ENCODE data around the gene PLEK. TPM values are rescaled to one million over a fixed set of nuclear protein-coding genes. Genes with fewer than 3 reads are reported as not detected.
"Not testable (repeated sequence)": the region's sequence is repeated elsewhere in the genome, so short reads cannot be mapped to it uniquely, and the experiment has no call there.

Gene PLEK
- total RNA-seq, 6 experiments from 2014 or later: 0.98 to 14.8 (median 2.4) TPM

- 76% methylated on average over 4 of the region's 4 CpGs for WGBS (ENCODE audit: insufficient coverage, low coverage, low lambda C conversion rate, missing lambda C conversion rate)
- Histone ChIP-seq H3K27ac (no peak overlapping the region), H3K27me3 (no peaks in the 10 kb centered on the region), H3K9me3 (no peaks in the 10 kb centered on the region), H3K36me3 (peaks cover 0 to 4% (median 0%) of the 10 kb centered on the region in 4 donors), H3K4me1 (no peaks in the 10 kb centered on the region), H3K4me3 (no peak overlapping the region)
- ATAC-seq (no peak), DNase-seq (no peak)
- TF ChIP-seq POLR2A (IDR thresholded peaks at IDR 0.05) (no peak), CTCF (IDR thresholded peaks at IDR 0.05) (no peak)
- intact Hi-C loops (cut with DNase I): no loop called here
These were observed 31.0 kb downstream of the PLEK start for GRCh38 chr2:68396093-68396492.

- H3K36me3 ChIP-seq; DNase-seq; H3K27ac ChIP-seq; H3K9me3 ChIP-seq; intact Hi-C loops (cut with DNase I); H3K4me1 ChIP-seq; H3K4me3 ChIP-seq; ATAC-seq; H3K27me3 ChIP-seq: not testable (repeated sequence)
- 84% methylated on average over 3 of the region's 3 CpGs for WGBS (ENCODE audit: insufficient coverage, low coverage, low lambda C conversion rate, missing lambda C conversion rate)
These were observed 32.7 kb downstream of the PLEK start for GRCh38 chr2:68397704-68398263.

GRCh38 chr2:68403199-68403644 is 38.1 kb downstream of the PLEK start:
- ATAC-seq (peak in 1 of 4 donors; percentile 14), DNase-seq (no peak)
- Histone ChIP-seq H3K27ac (no peak overlapping the region), H3K4me3 (no peak overlapping the region), H3K4me1 (no peaks in the 10 kb centered on the region), H3K27me3 (no peaks in the 10 kb centered on the region), H3K9me3 (no peaks in the 10 kb centered on the region), H3K36me3 (no peaks in the 10 kb centered on the region)
- intact Hi-C loops (cut with DNase I): no loop called here
- WGBS (ENCODE audit: insufficient coverage, low coverage, low lambda C conversion rate, missing lambda C conversion rate): no CpG with 5 or more reads among the region's 4 CpGs
- TF ChIP-seq POLR2A (IDR thresholded peaks at IDR 0.05) (no peak), CTCF (IDR thresholded peaks at IDR 0.05) (no peak)

GRCh38 chr2:68404164-68404563 is 39.1 kb downstream of the PLEK start:
- intact Hi-C loops (cut with DNase I): no loop called here
- no peaks in the 10 kb centered on the region for H3K9me3 ChIP-seq
- DNase-seq (no peak), ATAC-seq (peak in 2 of 4 donors; percentile 30 to 40)
- TF ChIP-seq POLR2A (IDR thresholded peaks at IDR 0.05) (no peak), CTCF (IDR thresholded peaks at IDR 0.05) (no peak)
- H3K36me3 ChIP-seq: no peaks in the 10 kb centered on the region
- H3K4me3 ChIP-seq: no peak overlapping the region
- no peaks in the 10 kb centered on the region for H3K27me3 ChIP-seq
- H3K27ac ChIP-seq: no peak overlapping the region
- 50% methylated on average over 2 of the region's 2 CpGs for WGBS (ENCODE audit: insufficient coverage, low coverage, low lambda C conversion rate, missing lambda C conversion rate)
- H3K4me1 ChIP-seq: no peaks in the 10 kb centered on the region

GRCh38 chr2:68404893-68405799 is 40.1 kb downstream of the PLEK start:
- intact Hi-C loops (cut with DNase I): no loop called here
- Histone ChIP-seq H3K4me3 (no peak overlapping the region), H3K27ac (no peak overlapping the region), H3K4me1 (no peaks in the 10 kb centered on the region), H3K9me3 (no peaks in the 10 kb centered on the region), H3K36me3 (no peaks in the 10 kb centered on the region), H3K27me3 (no peaks in the 10 kb centered on the region)
- no peak for ATAC-seq
- WGBS (ENCODE audit: insufficient coverage, low coverage, low lambda C conversion rate, missing lambda C conversion rate): 85% methylated on average over 6 of the region's 19 CpGs
- DNase-seq: no peak
- TF ChIP-seq CTCF (IDR thresholded peaks at IDR 0.05) (no peak), POLR2A (IDR thresholded peaks at IDR 0.05) (no peak)

Data from right lobe of liver (tissue), 6 donors.